Tibial artery (tissue), 4 donors: ENCODE results near the gene LDLRAD3.

ENCODE experiments used
- DNase-seq, 2 donors: peaks; one replicate each; pipeline ENCODE4 v3.0.0-alpha.2; 2019
- H3K27ac ChIP-seq, 2 donors: fragments of 200-600 bp; sonication (generic) in 1 of 2; 1 replicate in 1 of 2; 2 replicates in 1 of 2; pipeline ENCODE4 v1.5.1; 2018 to 2019; ENCODE audit warnings: mild to moderate bottlenecking in 1 of 2
- H3K27me3 ChIP-seq, 2 donors: fragments of 200-600 bp; sonication (generic) in 1 of 2; one replicate each; pipeline versions ENCODE4 v1.5.1 to v1.6.0; 2016 to 2019
- H3K36me3 ChIP-seq, 3 donors: fragments of 200-600 bp; sonication (generic) in 2 of 3; one replicate each; pipeline ENCODE4 v1.5.1; 2016 to 2019; ENCODE audit warnings: mild to moderate bottlenecking in 2 of 3
- H3K4me1 ChIP-seq, 4 donors: fragments of 200-600 bp; sonication (generic) in 2 of 4; 1 replicate in 3 of 4; 2 replicates in 1 of 4; pipeline ENCODE4 v1.5.1; 2016 to 2019
- H3K4me3 ChIP-seq, 2 donors: fragments of 200-600 bp; sonication (generic) in 1 of 2; 1 replicate in 1 of 2; 2 replicates in 1 of 2; pipeline ENCODE4 v1.5.1; 2018 to 2019; ENCODE audit warnings: mild to moderate bottlenecking in 2 of 2
- H3K9me3 ChIP-seq, 3 donors: fragments of 200-600 bp; sonication (generic) in 1 of 3; one replicate each; pipeline ENCODE4 v1.5.1; 2016 to 2019
- CTCF ChIP-seq, 2 experiments: fragments of 200-600 bp in 1 of 2; fragments of 450-650 bp in 1 of 2; IDR thresholded peaks; one replicate each; pipeline ENCODE4 v1.5.1; 2017 to 2019; ENCODE audit warnings: antibody characterized with exemption in 2 of 2, mild to moderate bottlenecking in 1 of 2, moderate library complexity in 1 of 2
- intact Hi-C: fragments of 100-400 bp; cut with DNase I; formaldehyde crosslinking; loops from one replicate; pipeline ENCODE4 v1.15.0; 2023; ENCODE audit warnings: low total_unique reads

Gene LDLRAD3

DNA sequence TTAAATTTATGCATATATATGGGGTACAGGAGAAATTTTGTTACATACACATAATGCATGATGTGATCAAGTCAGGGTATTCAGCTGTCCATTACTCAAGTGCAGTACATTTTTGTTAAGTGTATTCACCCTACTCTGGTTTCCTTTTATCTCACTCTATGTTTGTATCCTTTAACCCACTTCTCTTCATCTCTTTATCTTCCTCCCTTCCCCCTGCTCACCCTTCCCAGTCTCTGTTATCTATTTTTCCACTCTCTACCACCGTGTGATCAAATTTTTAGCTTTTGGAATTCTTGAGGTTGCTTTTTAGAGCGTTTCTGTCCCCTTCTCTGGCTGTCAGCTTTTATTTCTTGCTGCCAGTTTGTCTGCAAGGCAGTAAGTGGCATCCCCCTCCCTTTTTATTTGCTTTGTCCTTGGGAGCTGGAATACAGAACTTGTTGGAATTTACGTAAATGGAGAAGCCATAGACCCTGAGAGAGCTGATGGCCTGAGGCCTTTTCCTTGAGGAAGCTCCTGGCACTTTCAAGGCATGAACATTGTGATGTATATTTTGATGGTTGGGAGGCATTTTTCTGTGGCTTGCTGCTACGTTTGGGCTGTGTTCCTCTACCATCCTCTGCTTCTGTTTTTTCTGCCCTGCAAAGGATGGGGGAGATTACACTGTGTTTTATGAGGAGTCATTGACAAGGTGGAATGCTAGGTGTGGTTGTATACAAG lies 148.6 kb downstream of the LDLRAD3 start:
- H3K36me3 ChIP-seq = no peaks in the 10 kb centered on the region

GRCh38 chr11:36093548-36093947 lies 149.7 kb downstream of the LDLRAD3 start:
- DNase-seq = no peak
- no peaks in the 10 kb centered on the region for H3K9me3 ChIP-seq
- H3K4me1 ChIP-seq = peaks cover 0 to 22% (median 13%) of the 10 kb centered on the region in 4 donors
- no peak overlapping the region for H3K4me3 ChIP-seq
- TF ChIP-seq CTCF (IDR thresholded peaks at IDR 0.05) = no peak
- intact Hi-C loops = no loop called here
- no peak overlapping the region for H3K27ac ChIP-seq
- peaks cover 0 to 5% (median 0%) of the 10 kb centered on the region in 3 donors for H3K36me3 ChIP-seq
- no peaks in the 10 kb centered on the region for H3K27me3 ChIP-seq

More for the DNA sequence above, 148.6 kb downstream of the LDLRAD3 start:
- no peaks in the 10 kb centered on the region for H3K9me3 ChIP-seq
- intact Hi-C loops = no loop called here
- H3K4me1 ChIP-seq = peaks cover 0 to 13% (median 6%) of the 10 kb centered on the region in 4 donors
- H3K27me3 ChIP-seq = no peaks in the 10 kb centered on the region
- no peak for TF ChIP-seq CTCF (IDR thresholded peaks at IDR 0.05)
- no peak overlapping the region for H3K27ac ChIP-seq
- no peak overlapping the region for H3K4me3 ChIP-seq
- no peak for DNase-seq

- H3K9me3 ChIP-seq = no peaks in the 10 kb centered on the region
- H3K27ac ChIP-seq = no peak overlapping the region
- intact Hi-C loops = no loop called here
- no peak overlapping the region for H3K4me3 ChIP-seq
- no peaks in the 10 kb centered on the region for H3K27me3 ChIP-seq
- DNase-seq = no peak
- peaks cover 0 to 5% (median 0%) of the 10 kb centered on the region in 3 donors for H3K36me3 ChIP-seq
- H3K4me1 ChIP-seq = peaks cover 0 to 22% (median 14%) of the 10 kb centered on the region in 4 donors
- no peak for TF ChIP-seq CTCF (IDR thresholded peaks at IDR 0.05)
Observed at GRCh38 chr11:36094164-36094563, 150.3 kb downstream of the LDLRAD3 start.

GRCh38 chr11:36095716-36096115 lies 151.9 kb downstream of the LDLRAD3 start:
- Histone ChIP-seq H3K4me1 (peaks cover 0 to 22% (median 14%) of the 10 kb centered on the region in 4 donors), H3K27ac (no peak overlapping the region), H3K36me3 (peaks cover 0 to 10% (median 0%) of the 10 kb centered on the region in 3 donors), H3K4me3 (no peak overlapping the region), H3K27me3 (no peaks in the 10 kb centered on the region), H3K9me3 (no peaks in the 10 kb centered on the region)
- no peak for TF ChIP-seq CTCF (IDR thresholded peaks at IDR 0.05)
- no peak for DNase-seq
- intact Hi-C loops = no loop called here

DNA sequence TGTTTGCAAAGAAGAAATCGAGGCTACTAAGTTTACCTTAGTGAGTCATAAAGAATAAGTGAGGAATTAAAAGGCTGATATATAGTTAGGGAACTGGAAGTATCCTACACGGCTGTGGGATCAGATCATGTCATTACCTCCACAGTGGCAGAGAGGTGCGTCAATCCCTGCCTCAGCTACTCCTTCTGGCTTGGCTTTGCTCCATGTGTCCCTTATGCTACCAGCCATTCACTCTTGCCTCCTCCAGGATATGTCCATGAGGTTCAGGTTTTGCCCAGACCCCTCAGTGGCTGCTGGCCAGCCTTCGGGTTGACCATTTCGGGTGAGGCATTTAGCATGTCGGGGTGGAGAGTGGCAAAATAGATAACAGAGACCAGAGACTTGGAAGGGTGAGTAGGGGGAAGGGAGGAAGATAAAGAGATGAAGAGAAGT lies 153.4 kb downstream of the LDLRAD3 start:
- no peak overlapping the region for H3K4me3 ChIP-seq
- H3K27me3 ChIP-seq = no peaks in the 10 kb centered on the region
- peaks cover 0 to 9% (median 8%) of the 10 kb centered on the region in 4 donors for H3K4me1 ChIP-seq
- no peak for TF ChIP-seq CTCF (IDR thresholded peaks at IDR 0.05)
- H3K36me3 ChIP-seq = peaks cover 0 to 10% (median 0%) of the 10 kb centered on the region in 3 donors
- no peak for DNase-seq
- H3K9me3 ChIP-seq = no peaks in the 10 kb centered on the region
- intact Hi-C loops = no loop called here
- H3K27ac ChIP-seq = no peak overlapping the region
